ENCODE results near the gene PTPRT.
"Not testable (repeated sequence)": the region's sequence is repeated elsewhere in the genome, so short reads cannot be mapped to it uniquely, and the experiment has no call there.

The PTPRT gene

DNA sequence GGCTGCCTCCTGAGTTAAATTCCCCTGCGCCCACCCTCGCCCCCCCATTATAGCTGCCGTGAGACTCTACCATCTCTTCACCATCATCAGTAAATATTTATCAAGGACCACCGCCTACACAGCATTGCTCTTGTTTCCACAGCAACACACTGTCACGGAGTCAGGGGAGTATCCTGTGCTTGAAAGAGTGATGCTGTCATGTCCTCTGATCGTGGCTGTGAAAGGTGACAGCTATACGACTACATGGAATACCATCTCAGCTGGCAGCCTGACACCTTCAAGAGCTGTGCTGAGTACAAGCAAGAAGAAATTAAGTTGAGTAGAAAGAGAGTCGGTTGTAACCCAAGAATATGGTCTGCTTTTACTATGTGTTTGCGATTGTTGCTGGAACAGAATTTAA is 3.4 kb downstream of the PTPRT start:
- DNase-seq, result no peak

DNA sequence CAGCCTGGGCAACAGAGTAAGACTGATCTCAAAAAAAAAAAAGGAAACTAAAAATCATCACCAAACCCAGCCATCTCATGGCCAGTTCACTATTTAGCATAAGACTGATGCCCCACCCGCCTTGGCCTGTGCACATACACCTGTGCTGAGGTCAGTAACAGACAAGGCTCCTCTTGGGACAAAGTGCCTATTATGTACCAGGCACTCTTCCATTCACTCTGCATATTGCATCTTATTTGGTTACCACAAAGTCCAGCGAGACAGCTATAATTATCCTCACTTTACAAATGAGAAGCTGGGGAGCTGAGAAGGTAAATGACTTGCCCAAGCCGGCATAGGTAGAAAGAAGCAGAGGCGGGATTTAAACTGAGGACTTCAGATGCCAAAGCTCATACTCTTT is 3.8 kb downstream of the PTPRT start:
- DNase-seq, result no peak

GRCh38 chr20:43183536-43184070 is 6.1 kb downstream of the PTPRT start:
- DNase-seq, result no peak

- DNase-seq, result no peak
Measured at GRCh38 chr20:43178080-43178479, 11.6 kb downstream of the PTPRT start.

- DNase-seq, result no peak
Measured at GRCh38 chr20:43176726-43177125, 13.0 kb downstream of the PTPRT start.

GRCh38 chr20:43171930-43172329 is 17.8 kb downstream of the PTPRT start:
- no peak for DNase-seq

GRCh38 chr20:43170771-43171170 is 18.9 kb downstream of the PTPRT start:
- no peak for DNase-seq

DNA sequence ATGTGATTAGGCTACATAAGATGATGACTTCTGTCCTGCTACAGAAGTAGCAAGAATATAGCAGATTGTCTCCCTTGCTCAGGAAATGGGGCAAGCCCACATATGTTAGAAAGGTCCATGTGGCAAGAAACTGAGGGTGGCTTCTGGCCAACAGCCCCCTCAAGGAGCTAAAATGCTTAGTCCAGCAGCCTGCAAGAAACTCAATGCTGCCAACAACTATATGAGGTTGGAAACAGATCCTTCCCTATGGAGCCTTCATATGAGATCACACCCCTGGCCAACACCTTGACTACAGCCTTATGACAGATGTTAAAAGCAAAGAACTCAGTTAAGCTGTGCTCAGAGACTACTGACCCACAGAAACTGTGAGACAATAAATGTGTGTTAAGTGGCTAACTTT is 22.1 kb downstream of the PTPRT start:
- DNase-seq, result no peak

- no peak for DNase-seq
Measured at GRCh38 chr20:43167021-43167420, 22.7 kb downstream of the PTPRT start.

DNA sequence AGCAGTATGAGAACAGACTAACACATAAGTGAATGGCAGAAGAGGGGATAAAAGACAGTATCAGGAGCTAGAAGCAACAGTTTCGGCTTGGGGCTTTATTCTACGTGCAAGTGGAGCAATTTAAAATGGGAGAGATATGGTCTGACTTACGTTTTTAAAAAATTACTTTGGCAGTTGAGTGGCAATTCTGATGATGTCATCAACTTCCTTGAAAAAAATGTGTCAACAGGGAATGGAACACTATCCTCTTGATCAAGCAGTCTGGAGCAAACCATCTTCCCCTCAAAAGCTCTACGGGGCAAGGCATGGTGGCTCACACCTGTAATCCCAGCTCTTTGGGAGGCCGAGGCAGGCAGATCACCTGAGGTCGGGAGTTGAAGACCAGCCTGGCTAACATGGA is 24.1 kb downstream of the PTPRT start:
- no peak for DNase-seq

GRCh38 chr20:43164736-43165135 is 25.0 kb downstream of the PTPRT start:
- not testable (repeated sequence) for DNase-seq

DNA sequence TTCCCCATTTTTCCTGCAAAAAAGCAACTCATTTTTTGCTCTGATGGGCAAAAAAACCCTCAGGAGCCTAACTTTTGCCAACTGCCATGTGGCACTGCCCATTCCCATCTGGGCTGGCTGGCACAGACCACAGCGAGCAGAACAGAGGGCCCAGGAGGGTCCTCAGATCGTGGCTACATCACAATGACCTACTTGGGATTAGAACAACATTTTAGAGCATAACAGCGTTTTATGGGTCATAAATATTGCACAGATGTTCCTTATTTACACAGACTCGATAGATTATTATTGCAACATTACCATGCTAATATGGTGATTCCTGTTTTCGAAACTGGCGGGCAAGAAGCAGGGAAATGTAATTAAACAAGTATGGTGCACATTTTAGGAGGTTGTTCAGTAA is 28.0 kb downstream of the PTPRT start:
- no peak for DNase-seq

- no peak for DNase-seq
Measured at GRCh38 chr20:43160941-43161340, 28.8 kb downstream of the PTPRT start.

DNA sequence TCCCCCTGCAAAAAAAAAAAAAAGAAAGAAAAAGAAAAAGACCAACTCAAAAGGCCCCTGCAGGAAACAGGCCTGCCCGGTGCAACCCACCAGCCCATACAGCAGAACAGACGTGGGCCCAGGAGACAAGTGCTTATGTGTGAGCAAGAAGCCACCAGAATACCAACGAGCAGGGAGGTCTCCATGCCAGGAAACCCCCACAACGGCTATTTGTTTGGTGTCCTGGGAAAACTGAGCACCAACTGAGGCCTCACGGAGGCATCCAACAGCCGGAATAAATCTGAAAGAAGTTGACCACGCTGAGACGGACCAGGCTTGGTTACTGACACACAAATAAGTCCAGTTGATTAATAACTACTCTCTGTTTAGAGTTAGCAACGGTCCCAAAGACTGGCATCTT is 29.7 kb downstream of the PTPRT start:
- DNase-seq, result no peak

- DNase-seq, result no peak
Measured at GRCh38 chr20:43155366-43156100, 34.2 kb downstream of the PTPRT start.

DNA sequence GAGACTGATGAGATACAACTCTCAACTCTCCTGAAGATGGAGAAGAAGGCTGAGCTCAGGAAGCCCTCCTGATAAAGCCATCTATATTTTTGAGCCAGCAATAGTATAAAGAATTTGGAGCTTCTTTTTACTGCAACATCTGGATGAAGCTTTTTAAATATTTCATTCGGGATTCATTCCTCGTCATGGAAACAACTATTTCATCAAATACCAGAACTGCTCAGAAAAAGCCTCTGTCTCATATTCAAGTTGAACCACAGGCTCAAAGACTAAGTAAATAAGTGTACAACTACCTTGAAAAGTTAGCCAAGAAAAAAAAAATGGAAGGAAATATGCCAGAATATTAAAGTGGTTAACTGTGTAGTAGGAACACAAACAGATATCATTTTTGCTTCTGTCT is 37.8 kb downstream of the PTPRT start:
- DNase-seq, result no peak

DNA sequence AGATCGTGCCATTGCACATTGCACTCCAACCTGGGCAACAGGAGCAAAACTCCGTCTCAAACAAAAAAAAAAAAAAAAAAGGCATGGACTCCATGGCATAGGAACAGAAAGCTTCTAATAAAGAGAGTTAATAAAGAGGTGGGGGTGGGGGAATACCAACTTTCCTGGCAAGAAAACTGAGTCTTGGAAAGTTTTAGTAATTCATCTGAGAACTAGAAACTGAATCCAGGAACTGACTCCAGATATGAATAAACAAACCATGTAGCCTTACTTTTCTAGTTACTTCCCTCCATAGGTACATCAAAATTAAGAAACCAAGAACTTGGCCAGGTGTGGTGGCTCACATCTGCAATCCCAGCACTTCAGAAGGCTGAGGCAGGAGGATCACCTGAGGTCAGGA is 38.5 kb downstream of the PTPRT start:
- no peak for DNase-seq

DNA sequence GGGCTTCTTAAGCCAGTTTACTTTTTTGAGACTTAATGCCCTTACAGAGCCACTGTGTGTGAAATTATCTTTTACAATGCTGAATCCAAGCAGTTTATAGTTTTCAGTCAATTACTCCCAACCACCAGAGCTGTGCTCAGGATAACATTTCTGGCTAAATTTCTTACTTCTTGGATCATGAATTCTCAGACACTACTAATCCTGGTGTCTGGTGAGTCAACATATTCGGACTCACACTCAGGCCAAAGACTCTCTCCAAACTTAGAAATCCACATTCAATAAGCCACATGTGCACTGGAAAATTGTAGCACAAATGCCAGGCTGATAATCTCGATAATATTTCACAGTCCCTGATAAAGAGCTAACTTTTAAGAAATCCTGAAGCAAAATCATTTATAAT is 49.0 kb downstream of the PTPRT start:
- DNase-seq, result no peak

GRCh38 chr20:43138061-43138770 is 51.5 kb downstream of the PTPRT start:
- no peak for DNase-seq

DNA sequence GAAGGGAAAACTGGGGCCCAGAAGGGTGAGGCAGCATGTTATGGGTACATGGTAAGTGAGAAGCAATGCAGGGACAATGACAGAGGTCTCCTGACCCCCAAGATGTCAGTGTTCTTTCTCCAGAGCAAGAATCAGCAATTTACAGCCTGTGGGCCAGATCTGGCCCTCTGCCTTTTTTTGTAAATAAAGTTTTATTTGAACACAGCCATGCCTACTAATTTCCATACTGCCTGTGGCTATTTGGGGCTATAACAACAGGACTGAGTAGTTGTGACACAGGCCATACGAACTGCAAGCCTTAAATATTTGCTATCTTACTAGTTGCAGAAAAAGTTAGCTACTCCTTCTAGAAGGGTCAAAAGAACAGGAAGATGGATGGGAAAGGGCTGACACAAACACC is 52.5 kb downstream of the PTPRT start:
- DNase-seq, result no peak

DNA sequence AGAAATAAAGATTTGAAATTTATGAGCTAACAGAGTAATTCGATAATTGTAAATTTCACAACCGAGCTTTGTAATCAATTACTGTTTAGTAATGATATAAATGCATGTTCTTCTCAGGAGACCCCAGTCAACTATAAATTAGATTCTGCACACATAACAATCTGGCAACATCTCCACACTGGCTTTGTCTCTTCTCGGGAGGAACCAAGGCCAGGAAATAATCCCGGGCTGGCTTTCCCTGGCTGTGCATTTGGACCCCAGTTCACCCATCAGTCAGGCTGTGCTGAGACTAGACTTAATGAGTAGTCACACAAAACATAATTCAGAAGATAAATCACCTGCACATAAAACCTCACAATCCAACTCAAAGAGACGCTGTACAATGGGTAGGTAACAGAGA is 65.5 kb downstream of the PTPRT start:
- DNase-seq, result no peak

DNA sequence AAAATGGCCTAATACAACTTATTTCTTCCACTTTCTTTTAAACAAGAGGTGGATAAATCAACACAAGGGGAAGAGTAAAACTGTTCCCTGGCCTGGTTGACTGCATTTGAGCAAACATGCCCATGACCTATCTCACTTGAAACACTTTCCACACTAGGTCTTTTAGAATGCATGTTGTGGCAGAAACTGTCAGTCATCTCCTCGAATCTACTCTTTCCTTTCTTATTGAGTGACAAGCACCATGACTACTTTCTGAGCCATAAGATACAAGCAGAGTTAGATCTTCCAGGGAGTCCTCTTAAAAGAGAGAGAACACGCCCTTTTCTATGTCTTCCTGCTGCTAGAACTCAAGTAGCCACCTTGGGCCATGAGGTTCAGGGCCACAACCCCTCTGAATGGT is 66.5 kb downstream of the PTPRT start:
- DNase-seq, result no peak

- no peak for DNase-seq
Measured at GRCh38 chr20:43119720-43120119, 70.0 kb downstream of the PTPRT start.

DNA sequence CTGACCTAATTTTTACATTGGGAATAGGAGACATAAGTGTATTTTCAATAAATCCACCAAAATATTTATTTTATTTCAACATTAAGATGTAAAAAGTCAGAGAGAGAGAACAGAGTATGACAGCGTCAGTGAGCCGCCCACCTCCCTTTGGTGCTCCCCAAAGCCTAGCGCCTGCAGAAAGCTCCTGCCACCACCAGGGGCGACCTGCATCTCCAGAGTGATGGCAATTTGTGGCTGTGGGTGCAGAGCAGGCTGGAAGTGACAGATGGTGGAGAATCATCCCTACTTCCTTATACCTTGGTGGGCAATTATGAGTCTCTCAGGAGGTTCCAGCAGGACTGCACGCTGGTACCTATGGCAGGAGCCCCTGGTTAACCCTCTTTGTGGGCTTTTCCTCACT is 87.3 kb downstream of the PTPRT start:
- no peak for DNase-seq

DNA sequence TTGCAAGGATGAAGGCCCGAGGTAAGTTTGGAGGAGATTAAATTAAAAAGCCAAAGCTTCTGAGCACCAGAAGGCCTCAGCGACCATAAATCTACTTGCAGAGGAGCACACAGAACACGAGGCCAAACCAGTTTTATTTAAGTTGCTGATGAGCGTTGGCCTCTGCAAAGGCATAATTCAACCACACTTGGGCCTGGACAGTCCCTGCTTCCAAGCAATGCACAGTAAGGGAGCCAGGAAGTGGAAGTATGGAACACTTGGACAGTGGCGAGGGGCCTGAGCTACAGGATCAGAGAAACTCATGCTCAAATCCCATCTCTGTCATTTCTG is 92.8 kb downstream of the PTPRT start:
- DNase-seq, result no peak
